LNCAP (cell line): ENCODE data around the gene GSDME.

Experiments
- TF ChIP-seq, protein P1 (sequence below): fragments of 450-650 bp; IDR thresholded peaks from 2 replicates; pipeline ENCODE4 v1.5.1; 2017; ENCODE audit warnings: mild to moderate bottlenecking

Gene GSDME

DNA sequence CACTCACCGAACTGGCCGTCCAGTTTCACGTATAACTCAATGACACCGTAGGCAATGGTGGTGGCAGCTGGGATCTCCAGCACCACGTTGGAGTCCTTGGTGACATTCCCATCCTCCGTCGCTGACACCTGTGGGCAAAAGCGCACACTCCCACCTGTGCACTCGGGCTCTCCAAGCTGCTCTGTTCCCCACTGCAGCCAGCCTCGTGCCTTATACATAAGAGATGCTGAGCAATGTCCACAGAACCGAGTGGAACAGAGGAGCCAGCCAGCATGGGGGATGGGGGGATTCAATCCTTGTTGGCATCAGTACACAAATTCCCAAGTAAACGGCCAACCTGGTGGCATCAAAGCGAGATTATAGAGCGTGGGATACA lies 40.0 kb downstream of the GSDME start:
- TF ChIP-seq, protein P1, sequence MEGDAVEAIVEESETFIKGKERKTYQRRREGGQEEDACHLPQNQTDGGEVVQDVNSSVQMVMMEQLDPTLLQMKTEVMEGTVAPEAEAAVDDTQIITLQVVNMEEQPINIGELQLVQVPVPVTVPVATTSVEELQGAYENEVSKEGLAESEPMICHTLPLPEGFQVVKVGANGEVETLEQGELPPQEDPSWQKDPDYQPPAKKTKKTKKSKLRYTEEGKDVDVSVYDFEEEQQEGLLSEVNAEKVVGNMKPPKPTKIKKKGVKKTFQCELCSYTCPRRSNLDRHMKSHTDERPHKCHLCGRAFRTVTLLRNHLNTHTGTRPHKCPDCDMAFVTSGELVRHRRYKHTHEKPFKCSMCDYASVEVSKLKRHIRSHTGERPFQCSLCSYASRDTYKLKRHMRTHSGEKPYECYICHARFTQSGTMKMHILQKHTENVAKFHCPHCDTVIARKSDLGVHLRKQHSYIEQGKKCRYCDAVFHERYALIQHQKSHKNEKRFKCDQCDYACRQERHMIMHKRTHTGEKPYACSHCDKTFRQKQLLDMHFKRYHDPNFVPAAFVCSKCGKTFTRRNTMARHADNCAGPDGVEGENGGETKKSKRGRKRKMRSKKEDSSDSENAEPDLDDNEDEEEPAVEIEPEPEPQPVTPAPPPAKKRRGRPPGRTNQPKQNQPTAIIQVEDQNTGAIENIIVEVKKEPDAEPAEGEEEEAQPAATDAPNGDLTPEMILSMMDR: no peak

DNA sequence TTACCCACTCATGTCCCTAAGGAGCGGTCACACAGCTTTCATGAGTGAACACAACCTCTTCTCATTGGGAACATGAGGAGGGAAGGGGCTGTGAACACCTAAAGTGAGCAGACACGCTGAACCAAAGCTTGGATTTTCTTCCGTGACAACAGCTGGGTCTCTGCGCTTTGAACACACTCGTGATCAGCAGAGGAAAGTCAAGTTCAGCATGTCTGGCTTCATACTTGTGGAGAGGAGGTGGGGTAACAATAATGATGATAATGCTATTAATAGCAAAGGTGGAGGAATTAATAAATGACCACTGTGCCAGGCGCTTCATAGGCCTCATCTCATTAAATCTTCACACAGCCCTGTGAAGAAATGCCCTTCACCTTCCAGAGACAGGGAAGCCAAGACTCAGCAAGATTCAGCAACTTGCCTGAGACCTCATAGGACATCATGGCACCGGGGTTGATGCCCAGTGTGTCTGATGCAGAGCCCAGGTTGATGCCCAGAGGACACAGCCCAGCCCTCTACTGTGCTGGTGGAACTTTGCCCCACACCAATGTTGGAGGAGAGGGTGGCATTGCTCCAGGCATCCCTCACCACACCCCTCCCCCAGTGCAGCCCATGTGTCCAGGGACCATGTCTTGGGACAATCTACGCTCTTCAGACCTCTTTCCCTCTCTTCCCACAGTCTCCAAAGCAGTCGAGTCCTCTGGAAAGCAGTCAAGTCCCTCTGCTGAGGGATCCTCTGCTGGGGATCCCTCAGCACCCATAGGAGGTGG lies 40.6 kb downstream of the GSDME start:
- TF ChIP-seq, protein P1: no peak

DNA sequence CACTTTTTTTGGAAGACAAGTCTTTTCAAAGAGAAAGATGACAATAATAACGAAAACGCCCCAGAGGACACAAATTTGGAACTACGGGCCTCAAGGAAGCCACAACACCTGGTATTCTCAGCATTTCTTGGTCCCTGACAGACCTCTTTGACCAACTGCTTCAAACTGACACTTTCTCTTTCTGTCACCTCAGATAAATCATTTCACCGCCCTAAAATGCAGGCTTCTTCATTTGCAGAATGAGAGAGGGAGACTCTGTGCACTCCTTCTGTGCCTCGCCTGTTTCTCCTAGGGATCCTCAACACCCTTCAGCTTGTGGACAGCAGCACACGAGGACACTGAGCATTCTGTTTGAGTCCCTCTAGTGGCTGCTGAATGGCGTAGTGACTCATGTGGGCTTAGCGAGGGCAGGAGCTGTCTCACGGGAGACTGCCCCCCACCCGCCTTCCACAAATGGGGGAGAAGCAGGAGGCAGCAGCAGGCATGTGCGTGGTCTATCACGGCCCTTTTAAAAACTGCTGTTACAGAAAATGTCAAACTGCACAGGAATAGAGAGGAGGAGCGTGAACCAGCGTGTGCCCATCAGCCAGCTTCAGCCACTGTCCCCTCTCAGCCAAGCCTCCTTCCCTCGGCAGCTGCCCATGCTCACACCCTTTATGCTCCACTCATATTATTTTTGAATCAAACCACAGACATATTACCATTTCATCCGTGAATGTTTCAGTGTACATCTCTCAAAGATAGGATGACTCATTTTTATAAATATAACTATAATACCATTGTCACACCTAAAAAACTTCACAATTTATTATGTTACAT lies 41.4 kb downstream of the GSDME start:
- TF ChIP-seq, protein P1: peak; percentile 48; the same call in 1 of the 2 replicates

DNA sequence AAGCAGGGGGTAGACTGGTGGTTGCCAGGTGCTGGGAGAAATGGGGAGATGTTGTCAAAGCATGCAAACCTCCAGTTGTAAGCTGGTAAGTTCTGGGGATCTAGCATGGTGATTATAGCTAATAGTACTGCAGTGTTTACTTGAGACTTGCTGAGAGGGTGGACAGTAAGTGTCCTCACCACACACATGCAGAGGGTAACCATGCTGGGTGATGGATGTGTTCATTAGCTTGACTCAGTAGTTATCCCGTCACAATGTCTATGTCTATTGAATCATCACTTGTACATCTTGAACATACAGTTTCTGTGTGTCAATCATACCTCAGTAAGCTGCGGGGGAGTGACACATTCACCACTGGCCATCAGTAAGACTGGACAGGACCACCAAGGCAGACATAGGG lies 42.1 kb downstream of the GSDME start:
- TF ChIP-seq, protein P1: no peak

DNA sequence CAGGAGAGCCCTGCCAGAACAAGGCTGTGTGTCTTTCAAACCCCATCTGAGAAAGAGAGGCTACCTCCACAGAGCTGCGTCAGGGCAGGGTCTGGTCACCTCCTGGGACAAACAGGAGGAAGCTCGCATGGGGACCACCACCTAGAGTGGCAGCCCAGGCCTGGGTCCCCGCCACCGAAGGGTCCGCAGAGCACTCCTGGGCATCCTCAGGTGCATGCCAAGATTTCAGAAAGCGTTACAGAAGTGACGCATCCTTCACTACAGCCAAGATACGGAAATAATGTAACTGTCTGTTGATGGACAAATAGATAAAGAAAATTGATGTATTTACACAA lies 42.6 kb downstream of the GSDME start:
- TF ChIP-seq, protein P1: no peak

DNA sequence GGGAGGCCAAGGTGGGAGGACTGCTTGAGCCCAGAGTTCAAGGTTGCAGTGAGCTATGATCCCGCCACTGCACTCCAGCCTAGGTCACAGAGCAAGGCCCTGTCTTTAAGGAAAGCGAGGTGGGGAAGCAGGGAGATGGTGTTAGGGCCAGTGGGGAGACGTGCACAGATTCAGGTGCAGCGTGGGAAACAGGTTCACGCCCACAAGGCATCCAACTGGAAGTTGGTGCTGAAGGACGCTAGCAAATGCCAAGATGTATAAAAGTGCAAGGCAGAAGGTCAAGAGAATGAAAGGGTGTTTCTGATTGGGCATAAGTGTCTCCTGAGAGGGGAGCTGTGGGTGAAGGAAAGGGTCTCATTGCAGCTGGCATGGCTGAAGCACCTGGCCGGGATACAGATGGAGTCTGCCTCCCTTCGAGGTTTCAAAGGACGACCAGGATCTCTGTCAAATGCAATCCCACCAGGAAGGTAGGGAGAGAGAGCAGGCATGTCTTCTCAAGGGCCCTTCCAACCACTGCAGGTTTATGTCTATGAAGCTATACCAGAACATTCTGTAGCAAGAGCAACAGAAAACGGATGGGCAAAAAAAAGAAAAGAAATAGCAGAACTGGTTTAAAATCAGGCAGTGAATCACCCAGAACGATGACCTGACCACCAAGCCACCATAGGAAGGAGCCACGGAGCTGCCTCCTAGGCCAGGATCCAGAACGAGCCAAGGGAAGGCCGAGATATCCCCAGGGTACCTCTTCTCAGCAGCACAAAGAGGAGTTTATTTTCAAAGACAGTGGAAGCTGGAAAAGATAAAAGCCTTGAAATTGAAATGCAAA lies 43.2 kb downstream of the GSDME start:
- TF ChIP-seq, protein P1: no peak

DNA sequence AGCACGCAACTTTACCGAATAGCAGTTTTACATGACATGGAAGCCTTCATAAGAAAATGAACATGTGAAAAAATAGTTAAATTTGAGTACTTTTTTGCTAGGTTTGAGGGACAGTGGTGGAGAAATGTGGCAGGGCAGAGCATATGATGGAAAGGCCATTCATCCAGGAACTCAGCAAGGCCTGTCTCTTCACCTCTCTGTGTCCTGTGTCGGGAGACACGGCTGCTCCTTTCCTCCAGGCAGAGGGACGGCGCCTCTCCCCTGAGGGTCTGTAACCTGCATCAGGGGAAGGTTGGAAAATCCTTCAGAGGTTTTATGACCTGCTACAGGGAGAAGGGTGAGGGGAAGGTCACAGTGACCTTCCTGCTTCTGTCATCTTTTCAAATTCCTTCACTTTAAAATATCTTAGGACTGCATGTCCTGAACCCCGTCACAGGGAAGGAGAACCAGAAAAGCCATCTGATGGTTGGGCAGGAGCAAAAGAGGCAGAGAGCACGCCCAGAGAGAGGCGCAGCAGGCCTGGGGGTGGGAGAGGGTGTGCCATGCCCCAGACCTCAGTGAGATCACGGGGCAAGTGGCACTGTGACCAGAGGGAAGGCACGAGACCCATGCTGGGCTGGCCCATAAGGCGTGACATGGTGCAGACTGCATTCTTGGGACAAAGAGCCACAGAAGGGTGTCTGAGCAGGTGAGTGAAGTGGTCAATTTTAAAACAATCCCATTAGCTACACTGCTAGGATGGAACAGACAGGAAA lies 44.0 kb downstream of the GSDME start:
- TF ChIP-seq, protein P1: no peak
